CD14-positive monocyte (primary cell): ENCODE measurements around the gene MTUS2. TPM values are rescaled to one million over a fixed set of nuclear protein-coding genes. Genes with fewer than 3 reads are reported as not detected.

Source experiments
- DNase-seq, 3 donors: peaks; one replicate each; pipeline ENCODE4 v3.0.0-alpha.2; 2011 to 2022
- H2AFZ ChIP-seq: 2 replicates; pipeline ENCODE4 v1.6.0; 2012; ENCODE audit warnings: mild to moderate bottlenecking, low read depth, low read length, inconsistent platforms; ENCODE audit not compliant: insufficient read depth, poor library complexity, severe bottlenecking
- H3K27ac ChIP-seq, 2 donors: 1 replicate in 1 of 2; 2 replicates in 1 of 2; pipeline ENCODE4 v1.5.1; 2012 to 2013; ENCODE audit warnings: low read length in 2 of 2, control low read depth in 1 of 2, inconsistent platforms in 1 of 2, low read depth in 1 of 2, mild to moderate bottlenecking in 1 of 2
- H3K27me3 ChIP-seq, 2 donors: one replicate each; pipeline versions ENCODE4 v1.6.0 to v1.6.1; 2011 to 2013; ENCODE audit warnings: low read length in 2 of 2; ENCODE audit not compliant: control insufficient read depth in 2 of 2, insufficient read depth in 2 of 2
- H3K36me3 ChIP-seq, 2 donors: replicated peaks in 1 of 2; 1 replicate in 1 of 2; 2 replicates in 1 of 2; pipeline versions ENCODE4 v1.5.1 to v1.6.1; 2012 to 2013; ENCODE audit warnings: low read length in 2 of 2, control low read depth in 1 of 2, inconsistent platforms in 1 of 2, mild to moderate bottlenecking in 1 of 2; ENCODE audit not compliant: insufficient read depth in 2 of 2, control insufficient read depth in 1 of 2
- H3K4me1 ChIP-seq, 2 donors: 1 replicate in 1 of 2; 2 replicates in 1 of 2; pipeline versions ENCODE4 v1.5.1 to v1.6.1; 2012 to 2013; ENCODE audit warnings: low read length in 2 of 2, control low read depth in 1 of 2, inconsistent platforms in 1 of 2, mild to moderate bottlenecking in 1 of 2, moderate library complexity in 1 of 2; ENCODE audit not compliant: insufficient read depth in 2 of 2, control insufficient read depth in 1 of 2
- H3K4me2 ChIP-seq: replicated peaks from 2 replicates; pipeline ENCODE3; 2012; ENCODE audit warnings: low read length, moderate library complexity, mild to moderate bottlenecking; ENCODE audit not compliant: poor library complexity, severe bottlenecking; ENCODE audit errors: extremely low read depth
- H3K4me3 ChIP-seq, 3 experiments: fragments of 200-600 bp in 1 of 3; sonication (generic) in 1 of 3; replicated peaks in 1 of 3; 1 replicate in 2 of 3; 2 replicates in 1 of 3; pipeline ENCODE4 v1.5.1; 2011 to 2013; ENCODE audit warnings: low read length in 3 of 3, mild to moderate bottlenecking in 3 of 3, control low read depth in 2 of 3, low read depth in 2 of 3, inconsistent platforms in 1 of 3, moderate library complexity in 1 of 3
- H3K79me2 ChIP-seq: 2 replicates; pipeline ENCODE4 v1.6.0; 2012; ENCODE audit warnings: mild to moderate bottlenecking, control low read depth, inconsistent platforms, low read length, moderate library complexity; ENCODE audit not compliant: insufficient read depth
- H3K9ac ChIP-seq: 2 replicates; pipeline ENCODE4 v1.6.0; 2017; ENCODE audit warnings: low read length, mild to moderate bottlenecking; ENCODE audit not compliant: insufficient read depth, poor library complexity, severe bottlenecking
- H3K9me3 ChIP-seq, 2 donors: replicated peaks in 1 of 2; 1 replicate in 1 of 2; 2 replicates in 1 of 2; pipeline versions ENCODE4 v1.5.1 to v1.6.1; 2012 to 2013; ENCODE audit warnings: low read length in 2 of 2, control low read depth in 1 of 2; ENCODE audit not compliant: control insufficient read depth in 1 of 2, insufficient read depth in 1 of 2
- H4K20me1 ChIP-seq: 2 replicates; pipeline ENCODE4 v1.6.0; 2012; ENCODE audit warnings: mild to moderate bottlenecking, low read length, control low read depth, moderate library complexity; ENCODE audit not compliant: insufficient read depth
- H3K27ac Mint-ChIP-seq, 7 donors: one replicate each; pipeline ENCODE4 v1.8.0; 2020; ENCODE audit warnings: mild to moderate bottlenecking in 7 of 7, mixed read lengths in 7 of 7, moderate library complexity in 6 of 7, inconsistent platforms in 2 of 7
- H3K27me3 Mint-ChIP-seq, 3 donors: one replicate each; pipeline ENCODE4 v1.8.0; 2021 to 2022; ENCODE audit warnings: low read depth in 3 of 3, mild to moderate bottlenecking in 3 of 3, mixed read lengths in 3 of 3, moderate library complexity in 3 of 3, inconsistent platforms in 1 of 3
- H3K36me3 Mint-ChIP-seq, 2 donors: one replicate each; pipeline ENCODE4 v1.8.0; 2020; ENCODE audit warnings: mixed read lengths in 2 of 2, inconsistent platforms in 1 of 2, mild to moderate bottlenecking in 1 of 2
- H3K4me1 Mint-ChIP-seq: one replicate; pipeline ENCODE4 v1.8.0; 2020; ENCODE audit warnings: mild to moderate bottlenecking, mixed read lengths
- H3K4me3 Mint-ChIP-seq, 2 donors: one replicate each; pipeline ENCODE4 v1.8.0; 2020; ENCODE audit warnings: mild to moderate bottlenecking in 2 of 2, mixed read lengths in 2 of 2, moderate library complexity in 1 of 2
- H3K9me3 Mint-ChIP-seq, 7 donors: one replicate each; pipeline ENCODE4 v1.8.0; 2020 to 2022; ENCODE audit warnings: mixed read lengths in 7 of 7, mild to moderate bottlenecking in 6 of 7, moderate library complexity in 6 of 7, inconsistent platforms in 2 of 7
- WGBS: methylation state at CpG from one replicate; pipeline ENCODE4 v1.1.5; 2013; ENCODE audit warnings: missing lambda C conversion rate; ENCODE audit not compliant: insufficient coverage; 5-methylcytosine and 5-hydroxymethylcytosine counted together
- intact Hi-C, 2 donors: fragments of 100-400 bp; cut with micrococcal nuclease; formaldehyde crosslinking; loops; one replicate each; pipeline versions ENCODE4 v1.15.0 to v1.15.1; 2023
- polyA plus RNA-seq, 3 donors: library from polyadenylated mRNA; depleted of rRNA in 1 of 3; unstranded in 2 of 3; stranded (reverse) in 1 of 3; fragments of 300-500 nt in 2 of 3; fragments of >200 nt in 1 of 3; fragmentation: Illumina TruSeq in 2 of 3; gene quantifications; 1 replicate in 2 of 3; 2 replicates in 1 of 3; pipeline ENCODE4 v1.2.3, GENCODE V29; 2012 to 2021
- TF ChIP-seq, protein P1 (sequence below): fragments of 200-600 bp; IDR thresholded peaks from one replicate; pipeline ENCODE4 v1.8.0; 2022; ENCODE audit warnings: antibody characterized with exemption, mild to moderate bottlenecking

The MTUS2 gene
- polyA plus RNA-seq, 3 donors, result 0.04 TPM; not detected in 2

GRCh38 chr13:29511106-29511796, 691.1 kb downstream of the MTUS2 start:
- Mint-ChIP-seq H3K27me3 (no peaks in the 10 kb centered on the region), H3K4me3 (no peak overlapping the region), H3K4me1 (no peaks in the 10 kb centered on the region), H3K9me3 (peaks cover 0 to 2% (median 0%) of the 10 kb centered on the region in 7 donors), H3K36me3 (peaks cover 43 to 50% of the 10 kb centered on the region in 2 donors), H3K27ac (peak overlapping the region in 2 of 7 donors; percentile 32 to 43)
- DNase-seq, result no peak
- Histone ChIP-seq H3K9me3 (no peaks in the 10 kb centered on the region), H2AFZ (no peak overlapping the region), H3K4me3 (no peak overlapping the region), H3K4me1 (no peaks in the 10 kb centered on the region), H3K27ac (no peak overlapping the region), H3K27me3 (no peaks in the 10 kb centered on the region), H3K79me2 (no peaks in the 10 kb centered on the region), H3K9ac (no peak overlapping the region), H3K4me2 (no peak overlapping the region), H3K36me3 (peaks cover 36 to 61% of the 10 kb centered on the region in 2 donors), H4K20me1 (no peaks in the 10 kb centered on the region)
- TF ChIP-seq, protein P1, sequence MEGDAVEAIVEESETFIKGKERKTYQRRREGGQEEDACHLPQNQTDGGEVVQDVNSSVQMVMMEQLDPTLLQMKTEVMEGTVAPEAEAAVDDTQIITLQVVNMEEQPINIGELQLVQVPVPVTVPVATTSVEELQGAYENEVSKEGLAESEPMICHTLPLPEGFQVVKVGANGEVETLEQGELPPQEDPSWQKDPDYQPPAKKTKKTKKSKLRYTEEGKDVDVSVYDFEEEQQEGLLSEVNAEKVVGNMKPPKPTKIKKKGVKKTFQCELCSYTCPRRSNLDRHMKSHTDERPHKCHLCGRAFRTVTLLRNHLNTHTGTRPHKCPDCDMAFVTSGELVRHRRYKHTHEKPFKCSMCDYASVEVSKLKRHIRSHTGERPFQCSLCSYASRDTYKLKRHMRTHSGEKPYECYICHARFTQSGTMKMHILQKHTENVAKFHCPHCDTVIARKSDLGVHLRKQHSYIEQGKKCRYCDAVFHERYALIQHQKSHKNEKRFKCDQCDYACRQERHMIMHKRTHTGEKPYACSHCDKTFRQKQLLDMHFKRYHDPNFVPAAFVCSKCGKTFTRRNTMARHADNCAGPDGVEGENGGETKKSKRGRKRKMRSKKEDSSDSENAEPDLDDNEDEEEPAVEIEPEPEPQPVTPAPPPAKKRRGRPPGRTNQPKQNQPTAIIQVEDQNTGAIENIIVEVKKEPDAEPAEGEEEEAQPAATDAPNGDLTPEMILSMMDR, result no peak
- 93% methylated on average over 5 of the region's 12 CpGs for WGBS
- intact Hi-C loops, result loop anchor here in 1 of 2 donors (5.0 kb wide), 1 partner anchor 606 kb away; no protein-coding TSS in a partner anchor

DNA sequence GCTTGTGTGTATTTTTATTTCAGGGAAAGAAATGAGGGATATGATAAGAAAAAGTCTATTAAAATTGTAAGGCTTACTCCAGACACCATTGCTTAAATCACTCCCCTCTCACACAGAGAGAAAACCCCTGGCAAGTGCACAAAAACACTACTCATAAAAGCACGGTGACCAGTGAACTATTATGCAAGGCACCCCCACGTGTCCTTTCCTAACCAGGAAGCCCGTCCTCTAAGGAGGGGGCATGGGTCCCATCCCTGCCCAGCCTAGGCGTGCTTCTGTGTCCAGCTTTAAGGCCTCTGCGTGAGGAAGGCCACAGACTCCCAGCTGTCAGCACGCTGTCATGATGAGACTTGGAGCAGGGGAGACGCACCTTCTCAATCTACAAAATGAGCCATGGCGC, 691.8 kb downstream of the MTUS2 start:
- Mint-ChIP-seq H3K27ac (peak overlapping the region in 2 of 7 donors; percentile 32 to 68), H3K36me3 (peaks cover 49 to 57% of the 10 kb centered on the region in 2 donors)
- no peaks in the 10 kb centered on the region for H3K27me3 ChIP-seq

More for the DNA sequence above, 691.8 kb downstream of the MTUS2 start:
- intact Hi-C loops, result loop anchor here in 1 of 2 donors (5.0 kb wide), 1 partner anchor 605 kb away; no protein-coding TSS in a partner anchor
- Histone ChIP-seq H3K4me2 (no peak overlapping the region), H3K9me3 (no peaks in the 10 kb centered on the region), H3K4me3 (no peak overlapping the region), H3K36me3 (peaks cover 41 to 69% of the 10 kb centered on the region in 2 donors), H3K27ac (no peak overlapping the region), H2AFZ (no peak overlapping the region), H4K20me1 (no peaks in the 10 kb centered on the region), H3K4me1 (no peaks in the 10 kb centered on the region), H3K9ac (no peak overlapping the region), H3K79me2 (no peaks in the 10 kb centered on the region)
- DNase-seq, result no peak
- TF ChIP-seq, protein P1, result no peak
- Mint-ChIP-seq H3K4me3 (no peak overlapping the region), H3K4me1 (no peaks in the 10 kb centered on the region), H3K27me3 (no peaks in the 10 kb centered on the region), H3K9me3 (peaks cover 0 to 3% (median 0%) of the 10 kb centered on the region in 7 donors)
- 63% methylated on average over 4 of the region's 8 CpGs for WGBS
